Measurements from ENCODE around the gene TICAM1. TPM values are rescaled to one million over a fixed set of nuclear protein-coding genes. Genes with fewer than 3 reads are reported as not detected.
"Not testable (repeated sequence)": the region's sequence is repeated elsewhere in the genome, so short reads cannot be mapped to it uniquely, and the experiment has no call there.

The TICAM1 gene
- polyA plus RNA-seq, 3 donors = 5.9 to 16.3 (median 9.6) TPM

- WGBS, 3 donors = 48 to 62% (median 54%) methylated on average over 3 of the region's 3 CpGs
- no peak overlapping the region for H3K27ac ChIP-seq (ENCODE audit: low read depth, low read length)
Measured at GRCh38 chr19:4781801-4782200, 49.7 kb downstream of the TICAM1 start.

GRCh38 chr19:4780860-4781259, 50.7 kb downstream of the TICAM1 start:
- 76 to 83% (median 81%) methylated on average over 6 of the region's 6 CpGs for WGBS, 3 donors
- no peak overlapping the region for H3K27ac ChIP-seq (ENCODE audit: low read depth, low read length)

GRCh38 chr19:4778124-4778523, 53.4 kb downstream of the TICAM1 start:
- H3K27ac ChIP-seq (ENCODE audit: low read depth, low read length) = not testable (repeated sequence)
- WGBS, 3 donors = 71 to 74% (median 74%) methylated on average over 5 of the region's 5 CpGs

DNA sequence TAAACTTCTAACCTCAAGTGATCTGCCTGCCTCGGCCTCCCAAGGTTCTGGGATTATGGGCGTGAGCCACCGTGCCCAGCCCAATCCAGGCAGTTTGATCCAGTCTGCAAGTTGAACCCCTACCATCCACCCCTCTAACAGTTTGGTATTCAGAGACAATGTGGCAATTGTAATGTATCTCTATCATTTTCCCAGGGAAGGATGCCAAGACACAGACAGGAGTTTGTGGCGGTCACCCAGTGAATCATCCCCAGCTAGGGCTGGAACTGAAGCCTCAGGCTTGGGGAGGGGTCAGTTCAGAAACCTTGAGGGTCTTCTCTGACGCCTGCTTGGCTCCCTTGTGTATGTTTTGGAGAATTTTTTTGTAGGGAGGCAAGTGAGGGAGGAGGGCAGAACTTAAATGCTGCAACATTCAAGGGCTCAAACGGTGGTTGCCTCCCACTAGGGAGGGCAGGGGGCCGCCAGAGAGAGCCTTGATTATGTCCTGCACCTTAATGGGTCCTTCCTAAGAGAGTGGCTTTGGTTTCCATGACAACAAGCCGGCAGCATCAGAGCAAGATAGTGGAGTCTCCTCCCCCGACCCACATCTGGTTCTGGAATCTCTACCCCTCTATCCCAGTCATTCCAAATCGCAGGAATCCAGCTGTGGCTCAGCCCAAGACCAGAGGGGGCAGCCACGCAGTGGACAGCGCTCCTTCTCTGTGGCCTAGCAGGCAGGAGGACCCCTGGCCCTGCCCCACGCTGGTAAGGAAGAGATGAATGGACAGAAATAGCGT, 54.9 kb downstream of the TICAM1 start:
- no peak overlapping the region for H3K27ac ChIP-seq (ENCODE audit: low read depth, low read length)
- WGBS, 3 donors = 42 to 48% (median 47%) methylated on average over 14 of the region's 14 CpGs

- 47 to 70% (median 67%) methylated on average over 5 of the region's 5 CpGs for WGBS, 3 donors
- H3K27ac ChIP-seq (ENCODE audit: low read depth, low read length) = no peak overlapping the region
Measured at GRCh38 chr19:4775627-4776152, 55.8 kb downstream of the TICAM1 start.

- H3K27ac ChIP-seq (ENCODE audit: low read depth, low read length) = no peak overlapping the region
- 60 to 61% (median 60%) methylated on average over 3 of the region's 3 CpGs for WGBS, 3 donors
Measured at GRCh38 chr19:4774136-4774535, 57.4 kb downstream of the TICAM1 start.

GRCh38 chr19:4773047-4773640, 58.4 kb downstream of the TICAM1 start:
- 54 to 64% (median 59%) methylated on average over 9 of the region's 9 CpGs for WGBS, 3 donors
- H3K27ac ChIP-seq (ENCODE audit: low read depth, low read length) = no peak overlapping the region

DNA sequence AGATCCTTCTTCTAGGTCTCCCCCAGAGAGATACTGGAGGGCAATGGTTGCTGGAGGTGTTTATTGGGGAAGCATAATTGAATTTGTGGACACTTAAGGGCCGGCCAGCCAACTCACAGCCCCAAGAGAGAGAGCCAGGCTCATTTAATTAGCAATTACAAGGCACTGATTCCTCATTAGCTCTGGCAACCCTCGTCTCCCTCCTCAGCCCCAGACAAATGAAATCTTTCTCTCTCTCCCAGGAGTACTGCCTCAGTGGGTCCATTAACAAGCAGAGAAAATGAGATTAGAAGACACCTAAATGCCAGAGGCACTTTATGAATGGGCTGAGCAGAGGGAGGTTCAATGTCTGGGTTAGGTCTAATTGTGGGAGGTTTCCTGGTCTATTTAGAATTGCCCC, 58.9 kb downstream of the TICAM1 start:
- no peak overlapping the region for H3K27ac ChIP-seq (ENCODE audit: low read depth, low read length)
- WGBS, 3 donors = 22 to 44% (median 34%) methylated on average over 2 of the region's 2 CpGs

GRCh38 chr19:4768934-4769777, 62.4 kb downstream of the TICAM1 start:
- no peak overlapping the region for H3K27ac ChIP-seq (ENCODE audit: low read depth, low read length)
- WGBS, 3 donors = 9 to 11% (median 9%) methylated on average over 37 of the region's 37 CpGs

Other genes with a start within 250 kb of the TICAM1 start
- gene TNFAIP8L1, start 192.2 kb downstream of the TICAM1 start, polyA plus RNA-seq = 1 to 10 TPM; 2.0 to 9.2 (median 5.3) TPM
- gene MYDGF, start 161.4 kb downstream of the TICAM1 start, polyA plus RNA-seq = 100 to 1,000 TPM in 2 of 3 donors, 10 to 100 TPM in 1; 53.1 to 168 (median 129) TPM
- gene DPP9, start 107.9 kb downstream of the TICAM1 start, polyA plus RNA-seq = 10 to 100 TPM; 18.6 to 36.4 (median 23.4) TPM
- gene FEM1A, start 40.0 kb downstream of the TICAM1 start, polyA plus RNA-seq = 1 to 10 TPM; 3.3 to 6.1 (median 5.5) TPM
- gene PLIN3, start 36.0 kb upstream of the TICAM1 start, polyA plus RNA-seq = 10 to 100 TPM; 22.0 to 55.5 (median 46.2) TPM
- gene ARRDC5, start 71.2 kb upstream of the TICAM1 start, polyA plus RNA-seq = under 1 TPM in 2 of 3 donors, not detected in 1; 0.05 to 0.09 TPM
- gene UHRF1, start 77.8 kb upstream of the TICAM1 start, polyA plus RNA-seq = under 1 TPM; 0.25 to 0.49 (median 0.45) TPM
- gene KDM4B, start 137.4 kb upstream of the TICAM1 start, polyA plus RNA-seq = 10 to 100 TPM in 2 of 3 donors, 1 to 10 TPM in 1; 8.6 to 17.5 (median 16.1) TPM